Testis (tissue), 3 donors: Measurements from ENCODE around the gene FOXE1. TPM values are rescaled to one million over a fixed set of nuclear protein-coding genes. Genes with fewer than 3 reads are reported as not detected.

ENCODE experiments used
- DNase-seq: peaks from one replicate; pipeline ENCODE4 v3.0.0-alpha.2; 2019
- H3K27ac ChIP-seq, 2 donors: fragments of 200-600 bp; sonication (generic); one replicate each; pipeline ENCODE4 v1.5.1; 2019
- H3K27me3 ChIP-seq: fragments of 200-600 bp; sonication (generic); one replicate; pipeline ENCODE4 v1.5.1; 2019
- H3K36me3 ChIP-seq: fragments of 200-600 bp; sonication (generic); one replicate; pipeline ENCODE4 v1.5.1; 2017; ENCODE audit warnings: low read depth; ENCODE audit errors: missing control alignments
- H3K4me1 ChIP-seq: fragments of 200-600 bp; sonication (generic); one replicate; pipeline ENCODE4 v1.5.1; 2019
- H3K4me3 ChIP-seq, 2 donors: fragments of 200-600 bp; sonication (generic); one replicate each; pipeline ENCODE4 v1.5.1; 2017 to 2019
- H3K9me3 ChIP-seq: fragments of 200-600 bp; sonication (generic); one replicate; pipeline ENCODE4 v1.5.1; 2017
- POLR2A ChIP-seq: fragments of 450-650 bp; IDR thresholded peaks from one replicate; pipeline ENCODE4 v1.6.1; 2017; ENCODE audit warnings: antibody characterized with exemption, mild to moderate bottlenecking, moderate library complexity
- WGBS, 2 donors: methylation state at CpG; one replicate each; pipeline ENCODE4 v1.1.5; 2018; 5-methylcytosine and 5-hydroxymethylcytosine counted together
- intact Hi-C: fragments of 100-400 bp; cut with DNase I; formaldehyde crosslinking; loops from one replicate; pipeline ENCODE4 v1.15.1; 2023; ENCODE audit warnings: low total_unique reads
- polyA plus RNA-seq: library from polyadenylated mRNA; stranded (reverse); fragments of 350-450 nt; fragmentation: Illumina TruSeq; extraction: RNeasy Lipid Tissue Mini Kit (QIAGEN cat#74804); gene quantifications from one replicate; pipeline ENCODE4 v1.2.3, GENCODE V29; 2014; ENCODE audit warnings: low read depth, low replicate concordance; ENCODE audit not compliant: insufficient read depth
- total RNA-seq, 2 donors: library from RNA; depleted of rRNA; stranded (reverse); fragments of >200 nt; gene quantifications; one replicate each; pipeline ENCODE4 v1.2.3, GENCODE V29; 2016
- TF ChIP-seq, protein P1 (sequence below), 3 experiments: fragments of 450-650 bp in 2 of 3; fragments of 200-600 bp in 1 of 3; sonication (generic) in 1 of 3; IDR thresholded peaks; one replicate each; pipeline ENCODE4 v1.5.1; 2016 to 2019; ENCODE audit warnings: antibody characterized with exemption in 3 of 3, mild to moderate bottlenecking in 2 of 3, moderate library complexity in 1 of 3

Gene FOXE1
- total and polyA plus RNA-seq, 3 donors from 2014 or later: 0.62 to 1.9 (median 1.1) TPM

GRCh38 chr9:97859346-97859745 is 6.3 kb downstream of the FOXE1 start:
- no peaks in the 10 kb centered on the region for H3K27me3 ChIP-seq
- TF ChIP-seq, protein P1, sequence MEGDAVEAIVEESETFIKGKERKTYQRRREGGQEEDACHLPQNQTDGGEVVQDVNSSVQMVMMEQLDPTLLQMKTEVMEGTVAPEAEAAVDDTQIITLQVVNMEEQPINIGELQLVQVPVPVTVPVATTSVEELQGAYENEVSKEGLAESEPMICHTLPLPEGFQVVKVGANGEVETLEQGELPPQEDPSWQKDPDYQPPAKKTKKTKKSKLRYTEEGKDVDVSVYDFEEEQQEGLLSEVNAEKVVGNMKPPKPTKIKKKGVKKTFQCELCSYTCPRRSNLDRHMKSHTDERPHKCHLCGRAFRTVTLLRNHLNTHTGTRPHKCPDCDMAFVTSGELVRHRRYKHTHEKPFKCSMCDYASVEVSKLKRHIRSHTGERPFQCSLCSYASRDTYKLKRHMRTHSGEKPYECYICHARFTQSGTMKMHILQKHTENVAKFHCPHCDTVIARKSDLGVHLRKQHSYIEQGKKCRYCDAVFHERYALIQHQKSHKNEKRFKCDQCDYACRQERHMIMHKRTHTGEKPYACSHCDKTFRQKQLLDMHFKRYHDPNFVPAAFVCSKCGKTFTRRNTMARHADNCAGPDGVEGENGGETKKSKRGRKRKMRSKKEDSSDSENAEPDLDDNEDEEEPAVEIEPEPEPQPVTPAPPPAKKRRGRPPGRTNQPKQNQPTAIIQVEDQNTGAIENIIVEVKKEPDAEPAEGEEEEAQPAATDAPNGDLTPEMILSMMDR (IDR thresholded peaks at IDR 0.05): no peak
- no peak for TF ChIP-seq POLR2A
- H3K4me1 ChIP-seq: no peaks in the 10 kb centered on the region
- no peak for DNase-seq
- H3K9me3 ChIP-seq: no peaks in the 10 kb centered on the region
- 53 to 60% methylated on average over 2 of the region's 2 CpGs for whole genome bisulfite sequencing, 2 donors
- H3K36me3 ChIP-seq: no peaks in the 10 kb centered on the region
- H3K27ac ChIP-seq: no peak overlapping the region
- no peak overlapping the region for H3K4me3 ChIP-seq
- intact Hi-C loops: no loop called here

- no peaks in the 10 kb centered on the region for H3K9me3 ChIP-seq
- H3K27me3 ChIP-seq: no peaks in the 10 kb centered on the region
- H3K4me3 ChIP-seq: no peak overlapping the region
- no peaks in the 10 kb centered on the region for H3K4me1 ChIP-seq
- no peak overlapping the region for H3K27ac ChIP-seq
- TF ChIP-seq POLR2A: no peak
- TF ChIP-seq, protein P1 (IDR thresholded peaks at IDR 0.05): no peak
- H3K36me3 ChIP-seq: no peaks in the 10 kb centered on the region
- DNase-seq: no peak
- intact Hi-C loops: no loop called here
- WGBS, 2 donors: 41 to 46% methylated on average over 7 to 10 of the region's 10 CpGs
These were observed 7.6 kb downstream of the FOXE1 start for GRCh38 chr9:97860451-97861147.

GRCh38 chr9:97861148-97861475 is 8.1 kb downstream of the FOXE1 start:
- H3K27ac ChIP-seq: no peak overlapping the region
- no peak overlapping the region for H3K4me3 ChIP-seq
- 68 to 78% methylated on average over 5 of the region's 5 CpGs for WGBS, 2 donors
- intact Hi-C loops: no loop called here
- H3K4me1 ChIP-seq: no peaks in the 10 kb centered on the region
- TF ChIP-seq POLR2A: no peak
- TF ChIP-seq, protein P1 (IDR thresholded peaks at IDR 0.05): no peak
- H3K9me3 ChIP-seq: no peaks in the 10 kb centered on the region
- H3K27me3 ChIP-seq: no peaks in the 10 kb centered on the region
- H3K36me3 ChIP-seq: no peaks in the 10 kb centered on the region
- no peak for DNase-seq

DNA sequence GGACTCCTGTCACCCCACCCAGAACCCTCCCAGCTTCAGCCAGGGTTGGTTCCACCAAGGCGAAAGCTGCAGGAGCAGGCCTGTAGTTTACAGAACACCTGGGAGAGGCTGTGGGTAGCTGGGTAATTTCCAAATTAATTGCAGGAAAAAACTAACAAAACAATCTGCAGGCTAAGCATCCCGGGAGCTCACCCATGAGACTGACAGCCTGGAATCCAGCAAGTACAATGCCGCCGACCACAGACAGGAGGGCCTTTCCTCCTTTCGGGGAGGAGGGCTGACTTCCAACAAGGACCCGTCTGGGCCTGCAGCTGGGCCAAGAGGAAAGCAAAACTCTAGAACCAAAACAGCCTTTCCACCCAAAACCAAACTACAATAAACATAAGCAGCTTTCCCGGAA is 10.3 kb downstream of the FOXE1 start:
- intact Hi-C loops: no loop called here
- WGBS, 2 donors: 73 to 77% methylated on average over 7 of the region's 7 CpGs
- Histone ChIP-seq H3K27me3 (no peaks in the 10 kb centered on the region), H3K36me3 (no peaks in the 10 kb centered on the region), H3K9me3 (no peaks in the 10 kb centered on the region), H3K4me3 (no peak overlapping the region), H3K27ac (no peak overlapping the region), H3K4me1 (no peaks in the 10 kb centered on the region)
- no peak for TF ChIP-seq POLR2A
- TF ChIP-seq, protein P1 (IDR thresholded peaks at IDR 0.05): no peak
- no peak for DNase-seq

DNA sequence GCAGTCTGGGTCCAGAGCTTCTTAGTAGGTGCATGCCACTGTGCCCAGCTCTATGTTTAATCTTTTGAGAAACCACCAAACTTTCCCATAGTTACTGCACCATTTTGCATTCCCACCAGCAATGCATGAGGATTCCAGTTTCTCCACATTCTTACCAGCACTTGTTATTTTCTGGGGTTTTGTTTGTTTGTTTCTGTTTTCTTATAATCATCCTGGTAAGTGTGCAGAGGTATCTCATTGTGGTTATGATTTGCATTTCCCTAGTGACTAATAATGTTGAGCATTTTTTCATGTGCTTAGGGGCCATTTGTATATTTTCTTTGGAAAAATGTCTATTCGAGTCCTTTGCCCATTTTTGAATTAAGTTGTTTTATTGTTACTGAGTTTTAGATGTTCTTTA is 11.4 kb downstream of the FOXE1 start:
- 71 to 78% methylated on average over 1 of the region's 1 CpG for WGBS, 2 donors

More for the DNA sequence above, 11.4 kb downstream of the FOXE1 start:
- Histone ChIP-seq H3K27ac (no peak overlapping the region), H3K36me3 (no peaks in the 10 kb centered on the region), H3K4me3 (no peak overlapping the region), H3K27me3 (no peaks in the 10 kb centered on the region), H3K4me1 (no peaks in the 10 kb centered on the region), H3K9me3 (no peaks in the 10 kb centered on the region)
- no peak for DNase-seq
- intact Hi-C loops: no loop called here
- TF ChIP-seq POLR2A: no peak
- TF ChIP-seq, protein P1 (IDR thresholded peaks at IDR 0.05): no peak
